Measurements from ENCODE around the gene ILK. TPM values are rescaled to one million over a fixed set of nuclear protein-coding genes. Genes with fewer than 3 reads are reported as not detected.

The ILK gene
- total RNA-seq, 1 donor from 2014 or later: 209 TPM

- no peak for TF ChIP-seq CTCF (IDR thresholded peaks at IDR 0.05; ENCODE audit: insufficient read depth, low read depth, low read length)
- TF ChIP-seq EZH2 (IDR thresholded peaks at IDR 0.05; ENCODE audit: insufficient read depth, low read length): no peak
- peaks cover 9% of the 10 kb centered on the region for H4K20me1 ChIP-seq (ENCODE audit: insufficient read depth, low read length)
- peaks cover 10% of the 10 kb centered on the region for H3K4me1 Mint-ChIP-seq (ENCODE audit: low read depth, unreplicated experiment)
- H3K27ac Mint-ChIP-seq (ENCODE audit: unreplicated experiment): no peak overlapping the region
- no peak overlapping the region for H3K27ac ChIP-seq (ENCODE audit: low read depth, low read length)
- no peaks in the 10 kb centered on the region for H3K9me3 ChIP-seq (ENCODE audit: insufficient read depth, low read depth, low read length)
- no peak overlapping the region for H3K4me3 Mint-ChIP-seq (ENCODE audit: unreplicated experiment)
- no peak for DNase-seq (ENCODE audit: low read depth)
- H3K9ac ChIP-seq (ENCODE audit: low read length): no peak overlapping the region
- no peak overlapping the region for H3K4me3 ChIP-seq (ENCODE audit: insufficient read depth, low read depth, low read length)
- H3K27me3 ChIP-seq (ENCODE audit: insufficient read depth, low read length): no peaks in the 10 kb centered on the region
- H3K36me3 ChIP-seq (ENCODE audit: insufficient read depth, low read length): peaks cover 2% of the 10 kb centered on the region
- FAIRE-seq: no peak
- H3K9me3 Mint-ChIP-seq (ENCODE audit: unreplicated experiment): peaks cover 4% of the 10 kb centered on the region
- H2AFZ ChIP-seq (ENCODE audit: low read depth, low read length): no peak overlapping the region
- no peak overlapping the region for H3K4me2 ChIP-seq (ENCODE audit: low read length)
- no peaks in the 10 kb centered on the region for H3K79me2 ChIP-seq (ENCODE audit: insufficient read depth, low read length)
- H3K36me3 Mint-ChIP-seq (ENCODE audit: low read depth, unreplicated experiment): peaks cover 15% of the 10 kb centered on the region
- H3K4me1 ChIP-seq (ENCODE audit: insufficient read depth, low read length): peaks cover 12% of the 10 kb centered on the region
- peaks cover 3% of the 10 kb centered on the region for H3K27me3 Mint-ChIP-seq (ENCODE audit: low read depth, unreplicated experiment)
These were observed 37.4 kb upstream of the ILK start for GRCh38 chr11:6565988-6566703.

- H3K4me3 Mint-ChIP-seq (ENCODE audit: unreplicated experiment): no peak overlapping the region
- no peak for TF ChIP-seq CTCF (IDR thresholded peaks at IDR 0.05; ENCODE audit: insufficient read depth, low read depth, low read length)
- TF ChIP-seq EZH2 (IDR thresholded peaks at IDR 0.05; ENCODE audit: insufficient read depth, low read length): no peak
- peaks cover 13% of the 10 kb centered on the region for H3K4me1 ChIP-seq (ENCODE audit: insufficient read depth, low read length)
- H3K4me2 ChIP-seq (ENCODE audit: low read length): no peak overlapping the region
- peaks cover 3% of the 10 kb centered on the region for H3K9me3 Mint-ChIP-seq (ENCODE audit: unreplicated experiment)
- H4K20me1 ChIP-seq (ENCODE audit: insufficient read depth, low read length): peaks cover 15% of the 10 kb centered on the region
- H3K36me3 ChIP-seq (ENCODE audit: insufficient read depth, low read length): peaks cover 2% of the 10 kb centered on the region
- H3K27me3 ChIP-seq (ENCODE audit: insufficient read depth, low read length): no peaks in the 10 kb centered on the region
- H3K79me2 ChIP-seq (ENCODE audit: insufficient read depth, low read length): no peaks in the 10 kb centered on the region
- DNase-seq (ENCODE audit: low read depth) (no peak), FAIRE-seq (no peak)
- H3K27me3 Mint-ChIP-seq (ENCODE audit: low read depth, unreplicated experiment): peaks cover 3% of the 10 kb centered on the region
- no peaks in the 10 kb centered on the region for H3K9me3 ChIP-seq (ENCODE audit: insufficient read depth, low read depth, low read length)
- H3K27ac ChIP-seq (ENCODE audit: low read depth, low read length): no peak overlapping the region
- H2AFZ ChIP-seq (ENCODE audit: low read depth, low read length): no peak overlapping the region
- H3K36me3 Mint-ChIP-seq (ENCODE audit: low read depth, unreplicated experiment): peaks cover 18% of the 10 kb centered on the region
- no peak overlapping the region for H3K4me3 ChIP-seq (ENCODE audit: insufficient read depth, low read depth, low read length)
- H3K9ac ChIP-seq (ENCODE audit: low read length): no peak overlapping the region
- H3K4me1 Mint-ChIP-seq (ENCODE audit: low read depth, unreplicated experiment): peaks cover 13% of the 10 kb centered on the region
- no peak overlapping the region for H3K27ac Mint-ChIP-seq (ENCODE audit: unreplicated experiment)
These were observed 36.7 kb upstream of the ILK start for GRCh38 chr11:6566704-6567370.

GRCh38 chr11:6567371-6567745 lies 36.2 kb upstream of the ILK start:
- Histone ChIP-seq H3K27me3 (ENCODE audit: insufficient read depth, low read length) (no peaks in the 10 kb centered on the region), H4K20me1 (ENCODE audit: insufficient read depth, low read length) (peaks cover 17% of the 10 kb centered on the region), H3K27ac (ENCODE audit: low read depth, low read length) (no peak overlapping the region), H3K4me3 (ENCODE audit: insufficient read depth, low read depth, low read length) (no peak overlapping the region), H2AFZ (ENCODE audit: low read depth, low read length) (no peak overlapping the region), H3K4me1 (ENCODE audit: insufficient read depth, low read length) (peaks cover 17% of the 10 kb centered on the region), H3K9me3 (ENCODE audit: insufficient read depth, low read depth, low read length) (no peaks in the 10 kb centered on the region), H3K36me3 (ENCODE audit: insufficient read depth, low read length) (peaks cover 2% of the 10 kb centered on the region), H3K79me2 (ENCODE audit: insufficient read depth, low read length) (no peaks in the 10 kb centered on the region), H3K4me2 (ENCODE audit: low read length) (no peak overlapping the region), H3K9ac (ENCODE audit: low read length) (no peak overlapping the region)
- no peak for FAIRE-seq
- H3K27me3 Mint-ChIP-seq (ENCODE audit: low read depth, unreplicated experiment): peaks cover 3% of the 10 kb centered on the region
- peaks cover 20% of the 10 kb centered on the region for H3K36me3 Mint-ChIP-seq (ENCODE audit: low read depth, unreplicated experiment)
- no peak for DNase-seq (ENCODE audit: low read depth)
- peaks cover 16% of the 10 kb centered on the region for H3K4me1 Mint-ChIP-seq (ENCODE audit: low read depth, unreplicated experiment)
- H3K4me3 Mint-ChIP-seq (ENCODE audit: unreplicated experiment): no peak overlapping the region
- no peak overlapping the region for H3K27ac Mint-ChIP-seq (ENCODE audit: unreplicated experiment)
- peaks cover 3% of the 10 kb centered on the region for H3K9me3 Mint-ChIP-seq (ENCODE audit: unreplicated experiment)
- TF ChIP-seq EZH2 (IDR thresholded peaks at IDR 0.05; ENCODE audit: insufficient read depth, low read length): no peak
- no peak for TF ChIP-seq CTCF (IDR thresholded peaks at IDR 0.05; ENCODE audit: insufficient read depth, low read depth, low read length)
